H9 (cell line): ENCODE measurements around the gene TXNDC5. TPM values are rescaled to one million over a fixed set of nuclear protein-coding genes. Genes with fewer than 3 reads are reported as not detected.

Experiments used
- DNase-seq: peaks from one replicate; pipeline ENCODE4 v3.0.0-alpha.2; 2017
- H2AFZ ChIP-seq: one replicate; pipeline ENCODE4 v1.6.1; 2013; ENCODE audit warnings: mild to moderate bottlenecking, low read length, control low read depth, moderate library complexity
- H2AK5ac ChIP-seq: 2 replicates; pipeline ENCODE4 v1.6.1; 2013; ENCODE audit warnings: low read length, control low read depth, mixed read lengths; ENCODE audit not compliant: insufficient read length
- H2BK120ac ChIP-seq: one replicate; pipeline ENCODE4 v1.6.1; 2013; ENCODE audit warnings: low read depth, mild to moderate bottlenecking, low read length, control low read depth, inconsistent platforms; ENCODE audit not compliant: poor library complexity, severe bottlenecking
- H2BK12ac ChIP-seq: 2 replicates; pipeline ENCODE4 v1.6.1; 2013; ENCODE audit warnings: low read length, control low read depth, mixed read lengths, low read depth; ENCODE audit not compliant: insufficient read length
- H2BK15ac ChIP-seq: 2 replicates; pipeline ENCODE4 v1.6.1; 2013; ENCODE audit warnings: low read depth, low read length, control low read depth
- H2BK20ac ChIP-seq: one replicate; pipeline ENCODE4 v1.6.1; 2013; ENCODE audit warnings: low read depth, mild to moderate bottlenecking, low read length, control low read depth, inconsistent platforms; ENCODE audit not compliant: poor library complexity, severe bottlenecking
- H2BK5ac ChIP-seq: 2 replicates; pipeline ENCODE4 v1.6.1; 2013; ENCODE audit warnings: low read length, control low read depth, mixed read lengths; ENCODE audit not compliant: insufficient read length
- H3K14ac ChIP-seq: 2 replicates; pipeline ENCODE4 v1.6.1; 2013; ENCODE audit warnings: low read length, control low read depth; ENCODE audit not compliant: insufficient read depth
- H3K18ac ChIP-seq: 2 replicates; pipeline ENCODE4 v1.6.1; 2013; ENCODE audit warnings: low read depth, mild to moderate bottlenecking, mixed read lengths, low read length, control low read depth; ENCODE audit not compliant: insufficient read length
- H3K23ac ChIP-seq: 2 replicates; pipeline ENCODE4 v1.6.1; 2013; ENCODE audit warnings: low read length, control low read depth, mixed read lengths, low read depth; ENCODE audit not compliant: insufficient read length
- H3K23me2 ChIP-seq: 2 replicates; pipeline ENCODE4 v1.6.1; 2013; ENCODE audit warnings: low read depth, mild to moderate bottlenecking, mixed read lengths, low read length, control low read depth; ENCODE audit not compliant: insufficient read length, poor library complexity, severe bottlenecking
- H3K27ac ChIP-seq: 2 replicates; pipeline ENCODE4 v1.5.1; 2013; ENCODE audit warnings: low read length, control low read depth, mixed read lengths, low read depth; ENCODE audit not compliant: insufficient read length
- H3K27me3 ChIP-seq: 2 replicates; pipeline ENCODE4 v1.6.1; 2013; ENCODE audit warnings: low read length, control low read depth, inconsistent platforms; ENCODE audit not compliant: insufficient read depth
- H3K4ac ChIP-seq: 2 replicates; pipeline ENCODE4 v1.6.1; 2013; ENCODE audit warnings: low read depth, mild to moderate bottlenecking, control low read depth, inconsistent platforms, low read length, moderate library complexity
- H3K4me1 ChIP-seq: 2 replicates; pipeline ENCODE4 v1.6.1; 2013; ENCODE audit warnings: low read length, control low read depth, inconsistent platforms; ENCODE audit not compliant: insufficient read depth
- H3K4me2 ChIP-seq: 2 replicates; pipeline ENCODE4 v1.6.1; 2013; ENCODE audit warnings: low read length, control low read depth, mixed read lengths; ENCODE audit not compliant: insufficient read length, insufficient read depth
- H3K56ac ChIP-seq: 2 replicates; pipeline ENCODE4 v1.6.1; 2013; ENCODE audit warnings: low read depth, mild to moderate bottlenecking, mixed read lengths, low read length, control low read depth; ENCODE audit not compliant: insufficient read length
- H3K79me1 ChIP-seq: 2 replicates; pipeline ENCODE4 v1.6.1; 2013; ENCODE audit warnings: low read depth, mild to moderate bottlenecking, moderate library complexity, low read length, control low read depth, inconsistent platforms; ENCODE audit not compliant: insufficient read depth, poor library complexity, severe bottlenecking
- H3K79me2 ChIP-seq: 2 replicates; pipeline ENCODE4 v1.6.1; 2013; ENCODE audit warnings: low read length, control low read depth, inconsistent platforms; ENCODE audit not compliant: insufficient read depth
- H3K9ac ChIP-seq: 2 replicates; pipeline ENCODE4 v1.6.1; 2013; ENCODE audit warnings: low read length, control low read depth, mixed read lengths; ENCODE audit not compliant: insufficient read length; ENCODE audit errors: extremely low read depth
- H3K9me3 ChIP-seq: one replicate; pipeline ENCODE4 v1.6.1; 2013; ENCODE audit warnings: low read depth, low read length, inconsistent platforms; ENCODE audit not compliant: control insufficient read depth
- H3T11ph ChIP-seq: one replicate; pipeline ENCODE4 v1.6.1; 2013; ENCODE audit warnings: mild to moderate bottlenecking, low read length, control low read depth, inconsistent platforms
- H4K20me1 ChIP-seq: one replicate; pipeline ENCODE4 v1.6.1; 2013; ENCODE audit not compliant: control insufficient read depth, insufficient read length, insufficient read depth
- H4K5ac ChIP-seq: 2 replicates; pipeline ENCODE4 v1.6.1; 2013; ENCODE audit warnings: low read depth, mild to moderate bottlenecking, mixed read lengths, low read length, control low read depth; ENCODE audit not compliant: insufficient read length
- H4K8ac ChIP-seq: replicated peaks from 2 replicates; pipeline ENCODE4 v1.6.1; 2013; ENCODE audit warnings: low read length, control low read depth, mixed read lengths, low read depth; ENCODE audit not compliant: insufficient read length
- H4K91ac ChIP-seq: 2 replicates; pipeline ENCODE4 v1.6.1; 2013; ENCODE audit warnings: low read depth, mild to moderate bottlenecking, moderate library complexity, mixed read lengths, low read length, control low read depth; ENCODE audit not compliant: insufficient read length
- H3K27ac Mint-ChIP-seq, 3 experiments: 2 replicates in 2 of 3; 3 replicates in 1 of 3; pipeline ENCODE4 v1.8.0; 2020 to 2021; ENCODE audit warnings: mixed read lengths in 3 of 3, mild to moderate bottlenecking in 1 of 3, moderate library complexity in 1 of 3
- H3K27me3 Mint-ChIP-seq: 2 replicates; pipeline ENCODE4 v1.8.0; 2021; ENCODE audit warnings: low read depth, mild to moderate bottlenecking, moderate library complexity, mixed read lengths
- H3K36me3 Mint-ChIP-seq, 3 experiments: 2 replicates in 2 of 3; 3 replicates in 1 of 3; pipeline ENCODE4 v1.8.0; 2020 to 2021; ENCODE audit warnings: low read depth in 3 of 3, mixed read lengths in 3 of 3; ENCODE audit not compliant: insufficient read depth in 1 of 3
- H3K4me1 Mint-ChIP-seq, 2 experiments: 2 replicates each; pipeline ENCODE4 v1.8.0; 2020; ENCODE audit warnings: mixed read lengths in 2 of 2
- H3K4me3 Mint-ChIP-seq, 2 experiments: 2 replicates in 1 of 2; 3 replicates in 1 of 2; pipeline ENCODE4 v1.8.0; 2020 to 2021; ENCODE audit warnings: mild to moderate bottlenecking in 2 of 2, mixed read lengths in 2 of 2, moderate library complexity in 1 of 2
- H3K9me3 Mint-ChIP-seq, 2 experiments: 2 replicates in 1 of 2; 3 replicates in 1 of 2; pipeline ENCODE4 v1.8.0; 2020; ENCODE audit warnings: mild to moderate bottlenecking in 2 of 2, mixed read lengths in 2 of 2, moderate library complexity in 1 of 2
- CTCF ChIP-seq: fragments of 200-600 bp; sonication (generic); conservative IDR thresholded peaks from 3 replicates; pipeline ENCODE4 v1.8.0; 2021; ENCODE audit warnings: antibody characterized with exemption, mild to moderate bottlenecking
- WGBS: extraction: QIAGEN DNeasy Blood & Tissue Kit; methylation state at CpG from one replicate; pipeline ENCODE4 v1.1.7; 2013; ENCODE audit warnings: missing lambda C conversion rate, low lambda C conversion rate, mixed read lengths; ENCODE audit not compliant: insufficient read length; ENCODE audit errors: extremely low coverage; 5-methylcytosine and 5-hydroxymethylcytosine counted together
- total RNA-seq: library from RNA; stranded (reverse); gene quantifications from 2 replicates; pipeline ENCODE4 v1.2.1, GENCODE V29; 2021

Gene TXNDC5
- total RNA-seq, 1 experiment from 2014 or later, result 130 TPM

- no peak overlapping the region for H2BK12ac ChIP-seq
- no peaks in the 10 kb centered on the region; the same call in 1 of the 2 replicates for H3K27me3 ChIP-seq
- peaks cover 2 to 4% of the 10 kb centered on the region in 2 experiments; a peak in 3 of 4 replicates for H3K4me1 Mint-ChIP-seq
- peaks cover 8% of the 10 kb centered on the region for H3K23me2 ChIP-seq
- H3K27me3 Mint-ChIP-seq, result no peaks in the 10 kb centered on the region; the same call in 1 of the 2 replicates
- WGBS, result no CpG with 5 or more reads among the region's 5 CpGs
- H4K8ac ChIP-seq, result no peak overlapping the region
- no peak overlapping the region for H2AFZ ChIP-seq
- H4K5ac ChIP-seq, result no peak overlapping the region
- H3K4me2 ChIP-seq, result no peak overlapping the region
- H3K79me1 ChIP-seq, result no peaks in the 10 kb centered on the region
- no peak overlapping the region for H3K4me3 Mint-ChIP-seq
- H3K4me1 ChIP-seq, result no peaks in the 10 kb centered on the region
- no peaks in the 10 kb centered on the region for H3K9me3 ChIP-seq
- no peak overlapping the region for H3K18ac ChIP-seq
- no peak overlapping the region for H4K91ac ChIP-seq
- no peaks in the 10 kb centered on the region for H3K36me3 Mint-ChIP-seq
- H3T11ph ChIP-seq, result no peak overlapping the region
- DNase-seq, result no peak
- no peak overlapping the region for H3K23ac ChIP-seq
- H2AK5ac ChIP-seq, result no peak overlapping the region
- no peak overlapping the region for H3K56ac ChIP-seq
- TF ChIP-seq CTCF, result no peak
- H2BK120ac ChIP-seq, result no peak overlapping the region
- no peak overlapping the region for H2BK15ac ChIP-seq
- no peak overlapping the region for H3K14ac ChIP-seq
- no peaks in the 10 kb centered on the region for H4K20me1 ChIP-seq
- peaks cover 4% of the 10 kb centered on the region; the same call in 1 of the 2 replicates for H3K79me2 ChIP-seq
- no peak overlapping the region for H2BK5ac ChIP-seq
- H3K27ac Mint-ChIP-seq, result no peak overlapping the region
- H2BK20ac ChIP-seq, result no peak overlapping the region
- no peak overlapping the region for H3K9ac ChIP-seq
- H3K9me3 Mint-ChIP-seq, result no peaks in the 10 kb centered on the region
- H3K4ac ChIP-seq, result no peak overlapping the region
- H3K27ac ChIP-seq, result no peak overlapping the region
These were observed 3.7 kb upstream of the TXNDC5 start for GRCh38 chr6:7914311-7914710.
